ENCODE measurements around the gene PLEK. TPM values are rescaled to one million over a fixed set of nuclear protein-coding genes. Genes with fewer than 3 reads are reported as not detected.
A peak's percentile ranks its signal among the peaks of the same experiment; 100 is the strongest.

Gene PLEK
- total and polyA plus RNA-seq, 9 of the 15 experiments (the other 6 are each of a cell fraction or from before 2014, with no cell fraction given), result 0.14 to 1.2 (median 0.36) TPM

GRCh38 chr2:68441179-68441993, 76.3 kb downstream of the PLEK start (continued):
- no peak for TF ChIP-seq CTCFL (IDR thresholded peaks at IDR 0.05; ENCODE audit: borderline replicate concordance, insufficient read depth, low read depth, low read length, poor library complexity, severe bottlenecking)
- TF ChIP-seq ZNF239 (CRISPR knock-in tag; IDR thresholded peaks at IDR 0.05), result peak; percentile 42; the same call in 1 of the 2 replicates
- no peak for TF ChIP-seq CAMTA2 (CRISPR knock-in tag; conservative IDR thresholded peaks at IDR 0.05)
- TF ChIP-seq RAD51 (IDR thresholded peaks at IDR 0.05; ENCODE audit: borderline replicate concordance, low read depth), result no peak
- no peak for TF ChIP-seq ZNF224 (CRISPR knock-in tag; IDR thresholded peaks at IDR 0.05)
- no peak for TF ChIP-seq SP1 (CRISPR knock-in tag; IDR thresholded peaks at IDR 0.05)
- TF ChIP-seq DNMT1 (IDR thresholded peaks at IDR 0.05), result no peak
- TF ChIP-seq COPS2 (conservative IDR thresholded peaks at IDR 0.05), result no peak
- no peak for TF ChIP-seq MEIS2 (IDR thresholded peaks at IDR 0.05; ENCODE audit: partially characterized antibody)
- no peak for TF ChIP-seq ETV6 (IDR thresholded peaks at IDR 0.05; ENCODE audit: borderline replicate concordance in 1 of 2, low read depth in 2 of 2, low read length in 1 of 2)
- TF ChIP-seq ETV6 (CRISPR knock-in tag; IDR thresholded peaks at IDR 0.05; ENCODE audit: borderline replicate concordance), result no peak
- TF ChIP-seq HNRNPK (IDR thresholded peaks at IDR 0.05; ENCODE audit: low read depth, low read length, poor library complexity, severe bottlenecking), result no peak
- no peak for TF ChIP-seq ZNF24 (IDR thresholded peaks at IDR 0.05)
- TF ChIP-seq ZNF431 (CRISPR knock-in tag; IDR thresholded peaks at IDR 0.05), result no peak
- no peak for TF ChIP-seq ZNF134 (CRISPR knock-in tag; conservative IDR thresholded peaks at IDR 0.05)
- TF ChIP-seq, protein P1, sequence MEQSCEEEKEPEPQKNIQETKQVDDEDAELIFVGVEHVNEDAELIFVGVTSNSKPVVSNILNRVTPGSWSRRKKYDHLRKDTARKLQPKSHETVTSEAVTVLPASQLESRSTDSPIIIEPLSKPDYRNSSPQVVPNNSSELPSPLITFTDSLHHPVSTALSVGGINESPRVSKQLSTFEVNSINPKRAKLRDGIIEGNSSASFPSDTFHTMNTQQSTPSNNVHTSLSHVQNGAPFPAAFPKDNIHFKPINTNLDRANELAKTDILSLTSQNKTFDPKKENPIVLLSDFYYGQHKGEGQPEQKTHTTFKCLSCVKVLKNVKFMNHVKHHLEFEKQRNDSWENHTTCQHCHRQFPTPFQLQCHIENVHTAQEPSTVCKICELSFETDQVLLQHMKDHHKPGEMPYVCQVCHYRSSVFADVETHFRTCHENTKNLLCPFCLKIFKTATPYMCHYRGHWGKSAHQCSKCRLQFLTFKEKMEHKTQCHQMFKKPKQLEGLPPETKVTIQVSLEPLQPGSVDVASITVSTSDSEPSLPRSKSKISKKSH (CRISPR knock-in tag; IDR thresholded peaks at IDR 0.05), result no peak
- no peak for TF ChIP-seq TEAD1 (CRISPR knock-in tag; IDR thresholded peaks at IDR 0.05)
- TF ChIP-seq PCBP2 (IDR thresholded peaks at IDR 0.05; ENCODE audit: low read depth, low read length, poor library complexity, severe bottlenecking), result no peak
- TF ChIP-seq VEZF1 (CRISPR knock-in tag; IDR thresholded peaks at IDR 0.05), result no peak
- TF ChIP-seq SIX5 (IDR thresholded peaks at IDR 0.05; ENCODE audit: borderline replicate concordance in 1 of 2, insufficient read depth in 1 of 2, low read depth in 1 of 2, low read length in 2 of 2), result no peak
- no peak for TF ChIP-seq POLR3A (IDR thresholded peaks at IDR 0.05; ENCODE audit: borderline replicate concordance, extremely low read depth, insufficient read depth, insufficient read length)
- TF ChIP-seq MAFF (IDR thresholded peaks at IDR 0.05; ENCODE audit: low read length), result no peak
- TF ChIP-seq MAFK (IDR thresholded peaks at IDR 0.05; ENCODE audit: low read length), result peak; percentile 39; the same call in 1 of the 2 replicates
- TF ChIP-seq KLF13 (tag; IDR thresholded peaks at IDR 0.05; ENCODE audit: borderline replicate concordance, low read depth), result no peak
